Measurements from ENCODE around the gene CACNA1I.

The CACNA1I gene

GRCh38 chr22:39710380-39711150 is 140.0 kb downstream of the CACNA1I start:
- no peaks in the 10 kb centered on the region for H3K36me3 ChIP-seq (ENCODE audit: control insufficient read depth, insufficient read depth, low read length)
- H3K27me3 ChIP-seq (ENCODE audit: control insufficient read depth, insufficient read depth, low read length), result no peaks in the 10 kb centered on the region
- H3K9me3 ChIP-seq (ENCODE audit: control insufficient read depth, insufficient read depth, low read length), result no peaks in the 10 kb centered on the region
- H3K9ac ChIP-seq (ENCODE audit: low read depth, low read length), result no peak overlapping the region
- H3K4me1 ChIP-seq (ENCODE audit: control insufficient read depth, insufficient read depth, low read length), result peaks cover 3% of the 10 kb centered on the region
- H3K4me3 ChIP-seq (ENCODE audit: low read depth, low read length), result no peak overlapping the region

DNA sequence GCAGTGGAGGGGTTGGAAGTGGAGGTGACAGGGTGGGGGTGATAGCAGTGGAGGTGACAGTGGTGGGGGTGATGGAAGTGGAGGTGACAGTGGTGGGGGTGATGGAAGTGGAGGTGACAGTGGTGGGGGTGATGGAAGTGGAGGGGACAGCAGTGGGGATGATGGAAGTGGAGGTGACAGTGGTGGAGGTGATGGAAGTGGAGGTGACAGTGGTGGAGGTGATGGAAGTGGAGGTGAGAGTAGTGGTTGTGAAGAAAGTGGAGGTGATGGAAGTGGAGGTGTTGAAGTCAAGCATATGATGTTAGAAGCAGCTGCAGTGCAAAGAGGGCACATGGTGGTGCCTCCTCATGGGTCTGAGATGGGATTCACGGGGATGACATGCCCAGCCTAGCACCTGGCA is 141.5 kb downstream of the CACNA1I start:
- H3K27me3 ChIP-seq (ENCODE audit: control insufficient read depth, insufficient read depth, low read length), result no peaks in the 10 kb centered on the region
- H3K4me3 ChIP-seq (ENCODE audit: low read depth, low read length), result no peak overlapping the region
- H3K9me3 ChIP-seq (ENCODE audit: control insufficient read depth, insufficient read depth, low read length), result no peaks in the 10 kb centered on the region
- no peak overlapping the region for H3K9ac ChIP-seq (ENCODE audit: low read depth, low read length)
- H3K36me3 ChIP-seq (ENCODE audit: control insufficient read depth, insufficient read depth, low read length), result no peaks in the 10 kb centered on the region
- H3K4me1 ChIP-seq (ENCODE audit: control insufficient read depth, insufficient read depth, low read length), result no peaks in the 10 kb centered on the region

DNA sequence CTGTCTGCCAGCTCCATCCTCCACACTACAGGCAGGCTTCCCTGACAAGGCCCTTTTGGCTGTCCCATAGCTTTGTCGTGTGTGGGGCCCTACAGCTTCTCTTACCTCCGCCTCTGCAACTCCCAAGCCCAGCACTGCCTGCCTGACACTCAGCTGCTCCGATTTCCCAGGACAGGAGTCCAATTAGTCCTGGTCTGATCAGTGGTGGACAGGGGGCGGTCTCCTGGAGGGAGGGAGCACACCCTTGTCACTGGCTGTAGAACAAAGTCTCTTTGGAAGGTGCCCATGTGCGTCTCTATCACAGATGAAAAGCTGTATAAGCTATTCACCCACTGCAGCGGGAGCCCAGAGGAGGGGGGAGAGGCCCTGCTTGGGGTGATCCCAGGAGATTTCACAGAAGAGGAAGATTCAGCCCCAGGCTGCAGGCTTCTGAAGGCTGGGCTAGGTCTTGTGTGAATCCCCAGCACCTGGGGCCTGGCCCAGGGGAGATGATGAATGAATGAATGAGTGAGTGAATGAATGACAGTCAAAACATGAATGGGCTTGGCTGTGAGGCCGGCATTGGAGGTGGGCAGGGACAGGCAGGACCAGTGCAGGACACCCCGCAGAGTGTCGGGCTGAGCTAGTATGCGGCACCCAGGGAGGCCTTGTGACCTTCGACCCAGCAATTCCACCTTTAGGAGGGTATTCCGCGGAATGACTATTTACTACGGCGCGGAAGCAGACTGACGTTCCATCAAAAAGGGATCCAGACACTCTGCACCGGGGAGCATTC is 142.4 kb downstream of the CACNA1I start:
- Histone ChIP-seq H3K9ac (ENCODE audit: low read depth, low read length) (no peak overlapping the region), H3K27me3 (ENCODE audit: control insufficient read depth, insufficient read depth, low read length) (no peaks in the 10 kb centered on the region), H3K4me1 (ENCODE audit: control insufficient read depth, insufficient read depth, low read length) (no peaks in the 10 kb centered on the region), H3K36me3 (ENCODE audit: control insufficient read depth, insufficient read depth, low read length) (no peaks in the 10 kb centered on the region), H3K4me3 (ENCODE audit: low read depth, low read length) (no peak overlapping the region), H3K9me3 (ENCODE audit: control insufficient read depth, insufficient read depth, low read length) (no peaks in the 10 kb centered on the region)

DNA sequence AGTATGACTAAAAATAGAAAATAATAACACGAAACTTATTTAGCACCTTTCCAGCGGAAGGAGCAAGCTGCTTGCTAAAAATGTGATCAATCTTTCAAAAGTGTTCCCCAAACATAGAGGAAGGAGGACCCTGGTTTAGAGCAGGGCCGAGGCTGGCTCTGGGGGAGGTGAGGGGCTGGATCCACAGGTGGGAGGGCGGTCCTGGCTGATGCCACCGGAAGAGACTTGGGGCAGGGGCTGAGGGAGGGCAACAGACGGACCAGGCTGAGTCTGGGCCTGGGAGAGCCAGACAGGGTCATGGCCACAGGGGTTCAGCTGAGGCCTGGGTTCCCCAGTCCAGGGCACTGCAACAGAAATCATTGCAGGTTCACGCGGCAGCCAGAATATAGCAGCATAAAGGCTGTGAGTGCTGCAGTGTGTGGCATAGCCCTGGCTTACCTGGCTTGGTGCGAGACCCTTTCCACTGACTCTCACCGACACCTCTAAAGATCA is 143.3 kb downstream of the CACNA1I start:
- Histone ChIP-seq H3K9ac (ENCODE audit: low read depth, low read length) (no peak overlapping the region), H3K4me1 (ENCODE audit: control insufficient read depth, insufficient read depth, low read length) (no peaks in the 10 kb centered on the region), H3K4me3 (ENCODE audit: low read depth, low read length) (no peak overlapping the region), H3K36me3 (ENCODE audit: control insufficient read depth, insufficient read depth, low read length) (no peaks in the 10 kb centered on the region), H3K27me3 (ENCODE audit: control insufficient read depth, insufficient read depth, low read length) (no peaks in the 10 kb centered on the region), H3K9me3 (ENCODE audit: control insufficient read depth, insufficient read depth, low read length) (no peaks in the 10 kb centered on the region)

DNA sequence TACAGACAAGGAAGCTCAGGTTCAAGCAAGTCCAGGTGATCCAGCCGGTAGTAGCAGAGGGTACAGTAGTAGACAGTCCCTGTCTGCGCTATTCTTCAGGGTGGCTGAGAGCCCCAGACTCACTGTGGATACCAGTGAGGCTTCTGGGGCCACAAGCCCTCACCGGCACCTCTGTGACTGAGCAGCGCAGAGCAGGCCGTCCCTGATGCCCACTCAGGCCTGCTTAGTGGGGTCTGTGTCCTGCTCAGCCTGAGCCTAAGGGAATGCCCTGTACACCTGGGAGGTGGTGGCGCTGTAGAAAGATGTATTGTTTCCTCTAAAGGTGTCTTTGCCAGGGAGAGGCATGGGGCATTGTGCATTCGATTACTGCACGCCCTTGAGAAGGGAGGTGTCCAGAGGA is 143.8 kb downstream of the CACNA1I start:
- H3K27me3 ChIP-seq (ENCODE audit: control insufficient read depth, insufficient read depth, low read length), result no peaks in the 10 kb centered on the region
- H3K9ac ChIP-seq (ENCODE audit: low read depth, low read length), result no peak overlapping the region
- no peaks in the 10 kb centered on the region for H3K9me3 ChIP-seq (ENCODE audit: control insufficient read depth, insufficient read depth, low read length)
- H3K36me3 ChIP-seq (ENCODE audit: control insufficient read depth, insufficient read depth, low read length), result no peaks in the 10 kb centered on the region
- H3K4me3 ChIP-seq (ENCODE audit: low read depth, low read length), result no peak overlapping the region
- H3K4me1 ChIP-seq (ENCODE audit: control insufficient read depth, insufficient read depth, low read length), result no peaks in the 10 kb centered on the region

GRCh38 chr22:39715778-39716495 is 145.4 kb downstream of the CACNA1I start:
- no peak overlapping the region for H3K4me3 ChIP-seq (ENCODE audit: low read depth, low read length)
- H3K27me3 ChIP-seq (ENCODE audit: control insufficient read depth, insufficient read depth, low read length), result no peaks in the 10 kb centered on the region
- H3K9me3 ChIP-seq (ENCODE audit: control insufficient read depth, insufficient read depth, low read length), result no peaks in the 10 kb centered on the region

GRCh38 chr22:39716534-39716933 is 146.0 kb downstream of the CACNA1I start:
- Histone ChIP-seq H3K27me3 (ENCODE audit: control insufficient read depth, insufficient read depth, low read length) (no peaks in the 10 kb centered on the region), H3K9ac (ENCODE audit: low read depth, low read length) (no peak overlapping the region), H3K36me3 (ENCODE audit: control insufficient read depth, insufficient read depth, low read length) (no peaks in the 10 kb centered on the region), H3K4me1 (ENCODE audit: control insufficient read depth, insufficient read depth, low read length) (peaks cover 6% of the 10 kb centered on the region), H3K4me3 (ENCODE audit: low read depth, low read length) (no peak overlapping the region), H3K9me3 (ENCODE audit: control insufficient read depth, insufficient read depth, low read length) (no peaks in the 10 kb centered on the region)

More at GRCh38 chr22:39715778-39716495, 145.4 kb downstream of the CACNA1I start:
- Histone ChIP-seq H3K36me3 (ENCODE audit: control insufficient read depth, insufficient read depth, low read length) (no peaks in the 10 kb centered on the region), H3K9ac (ENCODE audit: low read depth, low read length) (no peak overlapping the region), H3K4me1 (ENCODE audit: control insufficient read depth, insufficient read depth, low read length) (peaks cover 6% of the 10 kb centered on the region)

GRCh38 chr22:39717099-39717498 is 146.5 kb downstream of the CACNA1I start:
- Histone ChIP-seq H3K4me1 (ENCODE audit: control insufficient read depth, insufficient read depth, low read length) (peaks cover 6% of the 10 kb centered on the region), H3K9ac (ENCODE audit: low read depth, low read length) (no peak overlapping the region), H3K36me3 (ENCODE audit: control insufficient read depth, insufficient read depth, low read length) (no peaks in the 10 kb centered on the region), H3K27me3 (ENCODE audit: control insufficient read depth, insufficient read depth, low read length) (no peaks in the 10 kb centered on the region), H3K9me3 (ENCODE audit: control insufficient read depth, insufficient read depth, low read length) (no peaks in the 10 kb centered on the region), H3K4me3 (ENCODE audit: low read depth, low read length) (no peak overlapping the region)

GRCh38 chr22:39718206-39718605 is 147.7 kb downstream of the CACNA1I start:
- H3K9ac ChIP-seq (ENCODE audit: low read depth, low read length), result no peak overlapping the region
- no peak overlapping the region for H3K4me3 ChIP-seq (ENCODE audit: low read depth, low read length)
- no peaks in the 10 kb centered on the region for H3K27me3 ChIP-seq (ENCODE audit: control insufficient read depth, insufficient read depth, low read length)
- H3K36me3 ChIP-seq (ENCODE audit: control insufficient read depth, insufficient read depth, low read length), result no peaks in the 10 kb centered on the region
- H3K9me3 ChIP-seq (ENCODE audit: control insufficient read depth, insufficient read depth, low read length), result no peaks in the 10 kb centered on the region
- H3K4me1 ChIP-seq (ENCODE audit: control insufficient read depth, insufficient read depth, low read length), result peaks cover 6% of the 10 kb centered on the region

DNA sequence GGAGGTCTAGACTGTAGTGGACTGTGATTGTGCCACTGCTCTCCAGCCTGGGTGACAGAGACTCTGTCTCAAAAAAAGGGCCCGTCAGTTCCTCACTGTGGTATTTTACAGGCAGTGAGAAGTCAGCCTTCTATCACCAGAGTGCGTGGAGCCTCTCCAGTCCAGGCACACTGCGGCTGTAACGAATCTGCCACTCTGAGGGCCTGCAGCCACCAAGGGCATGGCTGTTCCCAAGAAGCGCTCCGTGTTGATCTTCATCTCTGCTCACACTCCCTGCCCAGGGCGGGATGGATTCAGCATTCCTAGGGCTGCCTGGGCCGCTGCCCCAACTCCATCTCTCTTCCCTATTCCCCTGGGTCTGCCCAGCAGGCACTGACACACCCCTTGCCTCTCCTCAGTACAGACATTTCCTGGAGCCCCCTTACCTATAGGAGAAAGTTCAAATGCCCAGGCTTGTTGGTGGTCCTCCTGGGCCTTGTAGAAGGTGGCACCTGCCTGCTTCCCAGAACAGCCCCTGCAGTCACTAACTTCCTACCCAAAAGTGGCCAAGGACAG is 148.4 kb downstream of the CACNA1I start:
- Histone ChIP-seq H3K27me3 (ENCODE audit: control insufficient read depth, insufficient read depth, low read length) (no peaks in the 10 kb centered on the region), H3K36me3 (ENCODE audit: control insufficient read depth, insufficient read depth, low read length) (no peaks in the 10 kb centered on the region), H3K9me3 (ENCODE audit: control insufficient read depth, insufficient read depth, low read length) (no peaks in the 10 kb centered on the region), H3K4me1 (ENCODE audit: control insufficient read depth, insufficient read depth, low read length) (peaks cover 6% of the 10 kb centered on the region), H3K4me3 (ENCODE audit: low read depth, low read length) (no peak overlapping the region), H3K9ac (ENCODE audit: low read depth, low read length) (no peak overlapping the region)
